ENCODE data around the gene RAB9A. TPM values are rescaled to one million over a fixed set of nuclear protein-coding genes. Genes with fewer than 3 reads are reported as not detected.

RAB9A gene
- total RNA-seq, 2 experiments from 2014 or later, result 11.7 to 14.1 TPM

GRCh38 chrX:13652287-13652793 lies 36.6 kb upstream of the RAB9A start:
- Histone ChIP-seq H2AFZ (ENCODE audit: low read length) (peak overlapping the region; percentile 92; the same call in 1 of the 2 replicates), H3K4me3 (ENCODE audit: low read depth, low read length, poor library complexity, severe bottlenecking) (peak overlapping the region; percentile 80), H3K79me2 (ENCODE audit: insufficient read depth, low read depth, low read length) (peaks cover 12% of the 10 kb centered on the region; the same call in 1 of the 2 replicates), H3K4me1 (ENCODE audit: insufficient read depth, low read length, poor library complexity, severe bottlenecking) (peaks cover 20% of the 10 kb centered on the region), H3K9me2 (ENCODE audit: insufficient read depth, low read length) (no peaks in the 10 kb centered on the region), H3K4me2 (ENCODE audit: low read length) (peak overlapping the region; percentile 99), H3K27ac (ENCODE audit: low read depth, low read length, poor library complexity, severe bottlenecking) (peak overlapping the region; percentile 84), H3K36me3 (ENCODE audit: insufficient read depth, low read length) (no peaks in the 10 kb centered on the region), H4K20me1 (ENCODE audit: insufficient read depth, low read length) (no peaks in the 10 kb centered on the region), H3K9me3 (ENCODE audit: low read length) (no peaks in the 10 kb centered on the region)
- TF ChIP-seq, protein P1, sequence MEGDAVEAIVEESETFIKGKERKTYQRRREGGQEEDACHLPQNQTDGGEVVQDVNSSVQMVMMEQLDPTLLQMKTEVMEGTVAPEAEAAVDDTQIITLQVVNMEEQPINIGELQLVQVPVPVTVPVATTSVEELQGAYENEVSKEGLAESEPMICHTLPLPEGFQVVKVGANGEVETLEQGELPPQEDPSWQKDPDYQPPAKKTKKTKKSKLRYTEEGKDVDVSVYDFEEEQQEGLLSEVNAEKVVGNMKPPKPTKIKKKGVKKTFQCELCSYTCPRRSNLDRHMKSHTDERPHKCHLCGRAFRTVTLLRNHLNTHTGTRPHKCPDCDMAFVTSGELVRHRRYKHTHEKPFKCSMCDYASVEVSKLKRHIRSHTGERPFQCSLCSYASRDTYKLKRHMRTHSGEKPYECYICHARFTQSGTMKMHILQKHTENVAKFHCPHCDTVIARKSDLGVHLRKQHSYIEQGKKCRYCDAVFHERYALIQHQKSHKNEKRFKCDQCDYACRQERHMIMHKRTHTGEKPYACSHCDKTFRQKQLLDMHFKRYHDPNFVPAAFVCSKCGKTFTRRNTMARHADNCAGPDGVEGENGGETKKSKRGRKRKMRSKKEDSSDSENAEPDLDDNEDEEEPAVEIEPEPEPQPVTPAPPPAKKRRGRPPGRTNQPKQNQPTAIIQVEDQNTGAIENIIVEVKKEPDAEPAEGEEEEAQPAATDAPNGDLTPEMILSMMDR (conservative IDR thresholded peaks at IDR 0.05; ENCODE audit: low read length), result no peak
- no peak for TF ChIP-seq EZH2phosphoT487 (IDR thresholded peaks at IDR 0.05; ENCODE audit: borderline replicate concordance, low read depth, low read length)
- TSS peak; percentile 80 for BruUV-seq (replicated peaks)
- no peak for DNase-seq (ENCODE audit: low spot score)
- CTCF ChIA-PET (ENCODE audit: unreplicated experiment), result no interaction called here
- intact Hi-C loops (cut with micrococcal nuclease; ENCODE audit: unreplicated experiment), result loop anchor here (2.0 kb wide), 2 partner anchors 82 to 378 kb away; partner anchors contain the start of genes OFD1 and TRAPPC2
- POLR2A ChIA-PET, result interaction anchor here (0.6 kb wide), 1 partner anchor 695 kb away, joined by 3 read pairs; no protein-coding TSS in a partner anchor

- Histone ChIP-seq H3K27ac (ENCODE audit: low read depth, low read length, poor library complexity, severe bottlenecking) (peak within 1 kb of the TSS; percentile 84), H3K4me1 (ENCODE audit: insufficient read depth, low read length, poor library complexity, severe bottlenecking) (peaks cover 20% of the 10 kb centered on the region), H3K79me2 (ENCODE audit: insufficient read depth, low read depth, low read length) (peaks cover 12% of the 10 kb centered on the region; the same call in 1 of the 2 replicates), H3K4me3 (ENCODE audit: low read depth, low read length, poor library complexity, severe bottlenecking) (peak within 1 kb of the TSS; percentile 80), H3K4me2 (ENCODE audit: low read length) (peak within 1 kb of the TSS; percentile 99), H3K9me2 (ENCODE audit: insufficient read depth, low read length) (no peaks in the 10 kb centered on the region), H2AFZ (ENCODE audit: low read length) (peak within 1 kb of the TSS; percentile 92; the same call in 1 of the 2 replicates), H4K20me1 (ENCODE audit: insufficient read depth, low read length) (no peaks in the 10 kb centered on the region), H3K9me3 (ENCODE audit: low read length) (no peaks in the 10 kb centered on the region), H3K36me3 (ENCODE audit: insufficient read depth, low read length) (no peaks in the 10 kb centered on the region)
- no peak for TF ChIP-seq EZH2phosphoT487 (IDR thresholded peaks at IDR 0.05; ENCODE audit: borderline replicate concordance, low read depth, low read length)
- TF ChIP-seq, protein P1 (conservative IDR thresholded peaks at IDR 0.05; ENCODE audit: low read length), result no peak
- ChIA-PET POLR2A (interaction anchor here (0.6 to 0.9 kb wide), 4 partner anchors 15 to 695 kb away, joined by 3 to 4 read pairs (median 3); no protein-coding TSS in a partner anchor), CTCF (ENCODE audit: unreplicated experiment) (no interaction called here)
- intact Hi-C loops (cut with micrococcal nuclease; ENCODE audit: unreplicated experiment), result loop anchor here (2.0 kb wide), 2 partner anchors 82 to 378 kb away; partner anchors contain the start of genes OFD1 and TRAPPC2
- no TSS peak for BruUV-seq (replicated peaks)
- DNase-seq (ENCODE audit: low spot score), result peak; percentile 94
These were observed 35.9 kb upstream of the RAB9A start, which contains the start of gene TCEANC for GRCh38 chrX:13652850-13653693. Gene TCEANC (plus strand): TSS chrX:13653141. CDS start chrX:13662509, 9,368 bp downstream.

Measured in OCI-LY7 (cell line).